Measurements from ENCODE around the gene TTLL3. TPM values are rescaled to one million over a fixed set of nuclear protein-coding genes. Genes with fewer than 3 reads are reported as not detected.

The TTLL3 gene
- total RNA-seq, 1 donor from 2014 or later, result 29.8 TPM

DNA sequence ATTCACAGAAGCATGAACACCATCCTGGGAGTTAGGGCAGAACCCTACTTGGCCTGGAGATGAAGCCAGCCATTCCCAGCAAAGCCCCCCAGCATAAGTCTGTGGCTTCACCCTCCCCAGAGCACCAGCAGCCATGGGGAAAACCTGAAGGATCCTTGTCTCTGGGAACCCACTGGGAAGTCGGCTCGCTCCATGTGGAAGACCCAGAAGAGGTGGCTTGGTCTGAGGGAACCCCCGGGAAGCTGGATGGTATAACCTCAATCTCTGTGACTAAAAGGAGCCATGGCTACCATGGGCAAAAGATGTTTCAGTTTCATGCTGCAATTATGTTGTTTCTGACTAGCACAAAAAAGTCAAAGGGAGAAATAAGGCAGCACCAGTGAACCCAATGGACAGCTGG lies 45.5 kb downstream of the TTLL3 start:
- FAIRE-seq (no peak), DNase-seq (ENCODE audit: low read depth) (no peak)
- Mint-ChIP-seq H3K9me3 (ENCODE audit: unreplicated experiment) (no peaks in the 10 kb centered on the region), H3K4me3 (ENCODE audit: unreplicated experiment) (no peak overlapping the region), H3K27me3 (ENCODE audit: low read depth, unreplicated experiment) (peaks cover 11% of the 10 kb centered on the region), H3K36me3 (ENCODE audit: low read depth, unreplicated experiment) (no peaks in the 10 kb centered on the region), H3K4me1 (ENCODE audit: low read depth, unreplicated experiment) (no peaks in the 10 kb centered on the region), H3K27ac (ENCODE audit: unreplicated experiment) (no peak overlapping the region)
- no peaks in the 10 kb centered on the region for H3K9me3 ChIP-seq (ENCODE audit: insufficient read depth, low read depth, low read length)
- H3K4me3 ChIP-seq (ENCODE audit: insufficient read depth, low read depth, low read length), result no peak overlapping the region
- no peak overlapping the region for H2AFZ ChIP-seq (ENCODE audit: low read depth, low read length)
- H3K27ac ChIP-seq (ENCODE audit: low read depth, low read length), result no peak overlapping the region
- H3K36me3 ChIP-seq (ENCODE audit: insufficient read depth, low read length), result no peaks in the 10 kb centered on the region
- H3K4me2 ChIP-seq (ENCODE audit: low read length), result no peak overlapping the region
- H3K27me3 ChIP-seq (ENCODE audit: insufficient read depth, low read length), result peaks cover 17% of the 10 kb centered on the region
- H3K4me1 ChIP-seq (ENCODE audit: insufficient read depth, low read length), result no peaks in the 10 kb centered on the region
- no peak for TF ChIP-seq EZH2 (IDR thresholded peaks at IDR 0.05; ENCODE audit: insufficient read depth, low read length)
- TF ChIP-seq, protein P1, sequence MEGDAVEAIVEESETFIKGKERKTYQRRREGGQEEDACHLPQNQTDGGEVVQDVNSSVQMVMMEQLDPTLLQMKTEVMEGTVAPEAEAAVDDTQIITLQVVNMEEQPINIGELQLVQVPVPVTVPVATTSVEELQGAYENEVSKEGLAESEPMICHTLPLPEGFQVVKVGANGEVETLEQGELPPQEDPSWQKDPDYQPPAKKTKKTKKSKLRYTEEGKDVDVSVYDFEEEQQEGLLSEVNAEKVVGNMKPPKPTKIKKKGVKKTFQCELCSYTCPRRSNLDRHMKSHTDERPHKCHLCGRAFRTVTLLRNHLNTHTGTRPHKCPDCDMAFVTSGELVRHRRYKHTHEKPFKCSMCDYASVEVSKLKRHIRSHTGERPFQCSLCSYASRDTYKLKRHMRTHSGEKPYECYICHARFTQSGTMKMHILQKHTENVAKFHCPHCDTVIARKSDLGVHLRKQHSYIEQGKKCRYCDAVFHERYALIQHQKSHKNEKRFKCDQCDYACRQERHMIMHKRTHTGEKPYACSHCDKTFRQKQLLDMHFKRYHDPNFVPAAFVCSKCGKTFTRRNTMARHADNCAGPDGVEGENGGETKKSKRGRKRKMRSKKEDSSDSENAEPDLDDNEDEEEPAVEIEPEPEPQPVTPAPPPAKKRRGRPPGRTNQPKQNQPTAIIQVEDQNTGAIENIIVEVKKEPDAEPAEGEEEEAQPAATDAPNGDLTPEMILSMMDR (IDR thresholded peaks at IDR 0.05; ENCODE audit: insufficient read depth, low read depth, low read length), result no peak
- no peaks in the 10 kb centered on the region for H4K20me1 ChIP-seq (ENCODE audit: insufficient read depth, low read length)
- no peak overlapping the region for H3K9ac ChIP-seq (ENCODE audit: low read length)
- H3K79me2 ChIP-seq (ENCODE audit: insufficient read depth, low read length), result no peaks in the 10 kb centered on the region

DNA sequence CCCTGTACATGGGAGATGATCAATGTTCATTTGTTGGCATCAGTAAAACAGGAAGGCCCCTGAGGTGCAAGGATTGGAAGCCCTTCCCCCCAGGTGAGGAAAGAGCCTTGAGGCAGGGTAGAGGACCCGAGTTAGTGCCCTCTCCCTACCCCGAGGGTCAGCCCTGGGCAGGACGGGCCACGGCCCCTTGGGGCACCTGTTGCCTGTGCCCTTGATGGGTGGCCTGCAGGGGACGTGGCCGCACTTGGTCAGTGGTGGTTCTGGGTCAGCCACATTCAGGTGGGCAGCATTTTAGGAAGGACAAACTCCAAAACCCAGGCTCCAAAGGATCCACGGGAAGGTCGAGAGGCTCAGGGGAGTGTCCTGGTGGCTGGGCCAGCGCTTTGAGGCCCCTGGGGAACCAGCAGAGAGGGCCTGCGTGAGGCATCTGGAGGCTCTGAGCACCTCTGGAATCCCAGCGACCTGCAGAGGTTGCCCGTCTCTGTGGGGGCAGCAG lies 49.5 kb downstream of the TTLL3 start:
- no peak overlapping the region for H3K9ac ChIP-seq (ENCODE audit: low read length)
- H2AFZ ChIP-seq (ENCODE audit: low read depth, low read length), result no peak overlapping the region
- DNase-seq (ENCODE audit: low read depth) (no peak), FAIRE-seq (no peak)
- H3K9me3 ChIP-seq (ENCODE audit: insufficient read depth, low read depth, low read length), result no peaks in the 10 kb centered on the region
- no peak overlapping the region for H3K4me3 ChIP-seq (ENCODE audit: insufficient read depth, low read depth, low read length)
- no peaks in the 10 kb centered on the region for H3K79me2 ChIP-seq (ENCODE audit: insufficient read depth, low read length)
- Mint-ChIP-seq H3K27ac (ENCODE audit: unreplicated experiment) (no peak overlapping the region), H3K36me3 (ENCODE audit: low read depth, unreplicated experiment) (no peaks in the 10 kb centered on the region), H3K9me3 (ENCODE audit: unreplicated experiment) (no peaks in the 10 kb centered on the region), H3K27me3 (ENCODE audit: low read depth, unreplicated experiment) (peaks cover 7% of the 10 kb centered on the region), H3K4me3 (ENCODE audit: unreplicated experiment) (no peak overlapping the region), H3K4me1 (ENCODE audit: low read depth, unreplicated experiment) (peaks cover 6% of the 10 kb centered on the region)
- no peak for TF ChIP-seq EZH2 (IDR thresholded peaks at IDR 0.05; ENCODE audit: insufficient read depth, low read length)
- TF ChIP-seq, protein P1 (IDR thresholded peaks at IDR 0.05; ENCODE audit: insufficient read depth, low read depth, low read length), result no peak
- no peaks in the 10 kb centered on the region for H3K27me3 ChIP-seq (ENCODE audit: insufficient read depth, low read length)
- H3K27ac ChIP-seq (ENCODE audit: low read depth, low read length), result no peak overlapping the region
- no peaks in the 10 kb centered on the region for H3K36me3 ChIP-seq (ENCODE audit: insufficient read depth, low read length)
- peaks cover 6% of the 10 kb centered on the region for H3K4me1 ChIP-seq (ENCODE audit: insufficient read depth, low read length)
- no peak overlapping the region for H3K4me2 ChIP-seq (ENCODE audit: low read length)
- H4K20me1 ChIP-seq (ENCODE audit: insufficient read depth, low read length), result no peaks in the 10 kb centered on the region

DNA sequence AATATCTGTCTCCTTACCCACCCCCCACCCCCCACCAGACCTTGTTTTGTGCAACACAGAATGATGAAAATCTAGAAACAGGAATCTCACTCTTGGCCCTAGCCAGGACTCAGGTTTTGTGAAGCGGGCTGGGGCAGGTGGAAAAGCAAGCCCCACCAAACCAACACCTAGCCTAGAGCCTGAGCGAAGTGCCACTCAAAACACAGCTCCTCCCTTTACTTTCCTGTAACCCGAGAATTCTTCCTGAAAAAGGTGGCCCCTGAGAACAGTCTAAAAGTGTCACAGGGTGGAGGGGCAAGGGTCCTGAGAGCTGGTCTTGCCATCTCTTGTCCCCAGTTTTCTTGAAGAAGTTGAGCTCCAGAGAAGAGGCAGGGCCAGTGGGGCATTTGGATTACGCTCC lies 51.1 kb downstream of the TTLL3 start:
- H3K27me3 Mint-ChIP-seq (ENCODE audit: low read depth, unreplicated experiment), result peaks cover 7% of the 10 kb centered on the region
- DNase-seq (ENCODE audit: low read depth), result no peak
- Histone ChIP-seq H3K4me2 (ENCODE audit: low read length) (no peak overlapping the region), H3K36me3 (ENCODE audit: insufficient read depth, low read length) (no peaks in the 10 kb centered on the region), H3K27ac (ENCODE audit: low read depth, low read length) (no peak overlapping the region), H2AFZ (ENCODE audit: low read depth, low read length) (no peak overlapping the region), H3K27me3 (ENCODE audit: insufficient read depth, low read length) (no peaks in the 10 kb centered on the region), H3K4me1 (ENCODE audit: insufficient read depth, low read length) (peaks cover 9% of the 10 kb centered on the region), H3K9me3 (ENCODE audit: insufficient read depth, low read depth, low read length) (no peaks in the 10 kb centered on the region), H3K79me2 (ENCODE audit: insufficient read depth, low read length) (no peaks in the 10 kb centered on the region), H3K4me3 (ENCODE audit: insufficient read depth, low read depth, low read length) (no peak overlapping the region), H4K20me1 (ENCODE audit: insufficient read depth, low read length) (no peaks in the 10 kb centered on the region), H3K9ac (ENCODE audit: low read length) (no peak overlapping the region)
- H3K9me3 Mint-ChIP-seq (ENCODE audit: unreplicated experiment), result no peaks in the 10 kb centered on the region
- H3K4me1 Mint-ChIP-seq (ENCODE audit: low read depth, unreplicated experiment), result peaks cover 7% of the 10 kb centered on the region
- no peak for FAIRE-seq
- H3K4me3 Mint-ChIP-seq (ENCODE audit: unreplicated experiment), result no peak overlapping the region
- H3K36me3 Mint-ChIP-seq (ENCODE audit: low read depth, unreplicated experiment), result no peaks in the 10 kb centered on the region
- TF ChIP-seq EZH2 (IDR thresholded peaks at IDR 0.05; ENCODE audit: insufficient read depth, low read length), result no peak
- TF ChIP-seq, protein P1 (IDR thresholded peaks at IDR 0.05; ENCODE audit: insufficient read depth, low read depth, low read length), result no peak
- H3K27ac Mint-ChIP-seq (ENCODE audit: unreplicated experiment), result no peak overlapping the region

Measured in astrocyte (in vitro differentiated cells and primary cell).